GM18526 (cell line): ENCODE measurements around the gene SNCB.

Source experiments
- POLR2A ChIP-seq: IDR thresholded peaks from 3 replicates; pipeline ENCODE4 v1.6.1; 2011; ENCODE audit not compliant: insufficient read length; ENCODE audit errors: extremely low read depth

SNCB gene

DNA sequence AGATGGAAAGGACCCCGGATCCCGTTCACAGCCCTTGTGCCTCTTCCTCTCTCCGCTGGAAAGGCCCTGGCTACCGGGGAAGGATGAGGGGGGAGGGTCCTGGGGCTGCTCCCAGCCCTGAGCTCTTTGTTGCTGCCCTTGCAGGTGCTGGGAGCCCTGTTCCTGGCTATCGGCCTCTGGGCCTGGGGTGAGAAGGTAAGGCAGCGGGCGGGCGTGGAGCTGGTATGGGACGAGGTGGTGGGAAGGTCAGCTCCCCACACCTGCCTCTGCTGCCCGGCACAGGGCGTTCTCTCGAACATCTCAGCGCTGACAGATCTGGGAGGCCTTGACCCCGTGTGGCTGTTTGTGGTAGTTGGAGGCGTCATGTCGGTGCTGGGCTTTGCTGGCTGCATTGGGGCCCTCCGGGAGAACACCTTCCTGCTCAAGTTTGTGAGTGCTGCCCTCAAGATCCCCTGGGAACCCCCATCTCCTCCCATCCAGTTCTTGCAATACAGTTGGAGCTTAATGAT is 21.2 kb upstream of the SNCB start:
- TF ChIP-seq POLR2A: no peak

DNA sequence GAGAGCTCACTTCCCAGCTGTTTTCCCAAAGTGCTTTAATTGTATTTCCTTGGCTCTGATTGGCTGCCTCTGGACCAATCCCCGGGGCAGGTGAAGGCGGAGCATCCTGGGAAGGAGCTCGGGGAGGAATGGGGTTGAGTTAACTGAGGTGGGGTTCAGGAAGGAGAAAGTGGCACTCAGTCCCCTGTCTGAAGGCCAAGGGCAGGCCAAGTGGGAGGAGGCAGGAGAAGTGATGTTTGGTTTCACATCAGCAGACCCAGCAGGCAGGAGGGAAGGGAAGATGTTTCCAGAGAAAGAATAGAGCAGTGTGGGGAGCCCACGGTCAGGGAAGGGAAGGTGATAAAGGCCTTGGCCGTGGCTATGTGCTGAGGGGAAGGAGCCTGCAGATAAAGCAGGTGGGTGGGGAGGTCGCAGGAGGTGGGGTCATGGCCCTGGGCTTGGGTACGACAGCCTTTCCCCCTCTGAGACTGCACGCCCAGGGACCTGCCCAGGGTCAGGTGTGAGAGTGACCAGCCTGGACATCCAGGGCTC is 20.1 kb upstream of the SNCB start:
- no peak for TF ChIP-seq POLR2A

DNA sequence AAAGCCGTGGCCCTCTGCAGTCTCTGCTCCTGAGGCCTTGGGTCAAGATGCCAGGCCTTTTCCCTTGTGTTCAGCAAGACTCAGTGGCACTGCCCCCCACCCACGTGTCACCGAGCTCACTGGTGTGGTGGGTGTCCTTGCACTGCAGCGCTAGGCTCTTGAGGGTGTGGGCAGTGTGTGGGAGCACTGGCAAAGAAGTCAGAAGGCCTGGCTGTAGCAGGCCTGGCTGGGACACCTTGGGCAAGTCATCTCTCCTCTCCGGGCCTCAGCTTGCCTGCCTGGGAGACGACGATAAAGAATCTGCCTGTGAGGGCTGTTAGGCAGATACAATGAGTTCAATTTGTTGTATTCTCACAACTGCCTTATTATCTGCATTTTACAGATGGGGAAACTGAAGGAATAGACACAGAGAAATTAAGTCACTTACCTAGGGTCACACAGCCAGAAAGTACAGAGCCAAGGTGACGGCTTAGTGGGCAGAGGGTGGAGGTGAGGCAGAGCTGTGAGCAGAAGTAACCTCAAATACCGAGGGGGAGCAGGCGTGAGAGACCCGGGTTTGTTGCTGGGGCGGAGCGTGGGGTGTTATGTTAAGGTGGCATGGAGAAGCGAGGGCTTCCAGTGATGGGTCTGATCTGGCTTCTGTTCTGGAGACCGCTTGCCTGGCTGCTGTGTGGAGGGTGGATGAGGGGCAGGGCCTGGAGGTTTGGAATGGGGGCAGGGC is 18.3 kb upstream of the SNCB start:
- no peak for TF ChIP-seq POLR2A

DNA sequence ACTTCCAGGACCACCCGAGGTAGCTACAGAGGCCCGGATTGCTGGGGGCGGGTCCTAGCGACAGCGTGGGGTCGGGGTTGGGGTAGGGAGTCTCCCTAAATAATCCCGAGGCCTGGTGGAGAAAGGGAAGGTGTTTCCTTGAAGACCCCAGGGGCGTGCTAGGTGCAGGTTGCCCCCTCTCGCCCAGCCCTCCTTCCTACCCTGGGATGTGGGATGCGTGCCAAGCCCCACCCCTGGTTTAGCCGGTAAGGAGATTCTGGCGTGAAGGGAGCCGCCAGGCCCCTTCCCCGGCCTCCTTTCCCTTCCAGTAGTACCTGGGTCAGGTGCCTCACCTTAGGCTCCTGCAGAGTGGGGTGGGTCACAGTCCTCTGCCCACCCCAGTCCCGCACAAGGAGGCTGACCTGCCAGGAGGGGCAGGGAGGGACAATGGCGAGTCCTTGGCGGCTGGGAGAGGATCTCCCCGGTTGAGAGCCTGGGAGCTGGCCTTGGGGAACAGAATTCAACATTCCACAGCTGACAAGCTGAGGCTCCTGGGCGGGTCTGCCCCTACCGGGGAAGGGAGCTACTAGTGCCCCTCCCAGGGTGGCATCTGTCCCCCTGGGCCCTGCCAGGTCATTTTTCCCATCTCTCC is 17.6 kb upstream of the SNCB start:
- no peak for TF ChIP-seq POLR2A

DNA sequence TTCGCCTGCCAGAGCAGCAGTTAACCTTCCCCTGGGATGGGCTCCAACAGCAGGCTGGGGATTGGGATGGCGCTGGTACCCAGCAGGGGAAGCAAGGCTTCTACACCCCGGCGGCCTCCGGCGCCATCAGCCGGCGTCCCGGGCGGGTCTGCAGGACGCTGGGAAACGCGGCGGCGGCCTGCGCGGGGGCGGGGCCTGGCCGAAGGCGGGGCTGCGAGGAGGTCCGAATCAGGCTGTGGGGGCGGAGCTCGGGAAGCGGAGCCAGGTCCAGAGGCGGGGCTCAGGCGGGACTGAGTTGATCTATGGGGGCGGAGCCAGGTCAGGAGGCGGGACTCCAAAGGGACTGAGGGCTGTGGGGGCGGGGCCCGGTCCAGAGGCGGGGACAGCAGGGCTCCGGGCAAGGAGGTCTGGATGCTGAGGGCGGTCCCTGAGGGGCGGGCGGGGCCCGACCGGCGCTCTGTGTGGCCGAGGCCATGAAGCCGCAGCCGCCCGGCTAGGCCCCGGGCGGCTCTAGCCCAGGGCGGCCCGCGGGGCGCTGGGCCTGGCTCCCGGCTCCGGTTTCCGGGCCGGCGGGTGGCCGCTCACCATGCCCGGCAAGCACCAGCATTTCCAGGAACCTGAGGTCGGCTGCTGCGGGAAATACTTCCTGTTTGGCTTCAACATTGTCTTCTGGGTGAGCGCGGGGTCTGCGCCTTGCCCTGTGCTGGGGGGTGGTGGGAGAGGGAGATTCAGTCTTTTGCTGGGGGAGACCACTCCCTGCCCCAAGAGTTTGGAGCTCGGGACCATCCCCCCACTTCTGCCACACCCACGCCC is 16.9 kb upstream of the SNCB start, which contains the start of gene TSPAN17:
Gene TSPAN17, plus strand, starts transcription at position 455 of the 813 bp plus-strand sequence. Its CDS starts 132 bp downstream, at position 587.
- peak; percentile 94 for TF ChIP-seq POLR2A

DNA sequence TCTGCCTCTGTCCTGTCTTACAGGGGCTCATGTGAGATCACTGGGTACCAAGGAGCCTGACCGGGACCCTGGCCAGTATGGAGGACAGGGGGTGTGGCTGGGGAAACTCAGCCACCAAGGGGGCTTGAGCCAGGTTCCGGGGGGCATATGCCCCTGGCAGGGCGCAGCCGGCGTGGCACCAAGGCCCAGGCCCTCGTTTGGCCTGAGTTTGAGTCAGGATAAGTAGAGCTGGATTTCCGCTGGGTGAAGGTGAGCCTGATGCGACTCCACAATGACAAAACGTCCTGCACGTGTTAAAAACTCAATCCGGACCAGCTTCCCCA is 16.3 kb upstream of the SNCB start:
- TF ChIP-seq POLR2A: no peak

DNA sequence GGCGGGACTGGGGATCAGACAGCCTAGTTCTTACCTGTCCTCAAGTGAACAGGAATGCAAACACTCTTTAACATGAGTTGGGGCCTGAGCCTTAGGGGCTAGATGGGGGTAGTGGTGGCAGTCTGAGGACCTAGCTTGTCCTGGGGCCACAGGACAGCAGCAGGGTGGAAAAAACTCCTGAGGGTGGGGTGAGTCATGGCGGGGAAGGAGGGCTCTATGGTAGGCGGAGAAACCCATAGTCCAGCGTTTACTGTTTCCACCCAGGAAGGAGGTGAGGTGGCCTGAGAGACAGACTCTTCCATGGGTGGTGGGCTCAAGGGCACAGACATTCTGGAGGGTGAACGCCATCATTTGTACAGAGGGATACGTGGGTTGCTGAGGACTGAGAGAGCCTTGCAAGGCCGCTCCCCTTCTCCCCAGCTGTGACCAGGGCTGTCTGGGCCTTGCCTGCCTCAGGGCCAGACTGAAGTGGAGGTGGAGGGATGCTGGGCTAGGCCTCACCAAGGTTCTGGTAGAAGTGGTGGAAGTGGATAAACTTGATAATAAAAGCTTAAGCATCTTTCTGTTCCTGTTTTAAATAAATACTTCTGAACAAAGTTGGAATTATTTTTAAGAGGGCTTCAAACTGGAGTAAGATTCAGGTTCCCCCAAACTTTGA is 15.8 kb upstream of the SNCB start:
- TF ChIP-seq POLR2A: no peak

DNA sequence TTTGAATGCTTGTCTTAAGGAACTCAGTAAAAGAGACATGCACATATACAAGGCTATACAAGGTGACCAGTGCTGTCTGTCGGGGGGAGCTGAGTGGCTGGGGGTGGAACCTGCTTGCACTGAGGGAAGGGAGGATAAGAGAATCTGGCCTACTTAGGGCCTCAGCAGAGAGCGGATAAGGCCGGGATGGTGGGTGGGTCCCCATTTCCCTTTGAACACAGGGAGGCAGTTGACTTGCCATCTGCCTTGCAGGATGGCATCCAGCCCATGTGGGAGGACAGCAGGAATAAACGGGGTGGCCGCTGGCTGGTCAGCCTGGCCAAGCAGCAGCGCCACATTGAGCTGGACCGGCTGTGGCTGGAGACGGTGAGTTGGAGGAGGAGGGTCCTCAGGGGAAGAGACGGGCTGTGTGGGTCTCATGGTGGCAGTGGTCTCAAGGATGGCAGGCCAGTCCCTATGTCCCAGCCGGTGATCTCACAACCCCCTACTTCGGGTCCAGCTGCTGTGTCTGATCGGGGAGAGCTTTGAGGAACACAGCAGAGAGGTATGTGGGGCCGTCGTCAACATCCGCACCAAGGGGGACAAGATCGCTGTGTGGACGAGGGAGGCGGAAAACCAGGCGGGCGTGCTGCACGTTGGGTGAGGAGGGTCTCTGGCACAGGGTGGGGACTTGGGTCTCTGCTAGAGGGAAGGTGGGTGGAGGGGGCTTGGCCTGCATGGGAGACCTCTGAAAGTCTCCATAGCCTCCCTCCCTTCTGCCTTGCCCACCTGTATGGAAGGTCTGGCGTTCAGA is 14.7 kb upstream of the SNCB start:
- TF ChIP-seq POLR2A: no peak

DNA sequence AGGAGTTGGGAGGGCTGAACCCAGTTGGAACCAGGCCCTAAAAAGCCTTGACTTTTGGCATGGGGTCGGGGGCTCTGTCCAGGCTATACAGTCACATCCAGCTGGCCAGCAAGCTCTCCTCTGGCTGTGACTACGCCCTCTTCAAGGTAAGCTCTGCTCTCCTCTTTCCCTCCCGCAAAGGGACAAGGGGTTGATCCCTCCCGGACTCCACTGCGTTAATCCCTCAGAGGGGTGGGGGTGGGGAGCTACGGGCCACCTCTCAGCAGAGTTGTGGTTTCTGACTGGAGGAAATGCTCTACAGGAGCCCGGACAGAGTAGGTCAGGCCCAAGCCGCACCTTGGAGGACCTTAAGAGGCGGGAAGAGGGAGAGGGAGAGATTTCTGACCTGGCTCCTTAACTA is 14.0 kb upstream of the SNCB start:
- TF ChIP-seq POLR2A: no peak

DNA sequence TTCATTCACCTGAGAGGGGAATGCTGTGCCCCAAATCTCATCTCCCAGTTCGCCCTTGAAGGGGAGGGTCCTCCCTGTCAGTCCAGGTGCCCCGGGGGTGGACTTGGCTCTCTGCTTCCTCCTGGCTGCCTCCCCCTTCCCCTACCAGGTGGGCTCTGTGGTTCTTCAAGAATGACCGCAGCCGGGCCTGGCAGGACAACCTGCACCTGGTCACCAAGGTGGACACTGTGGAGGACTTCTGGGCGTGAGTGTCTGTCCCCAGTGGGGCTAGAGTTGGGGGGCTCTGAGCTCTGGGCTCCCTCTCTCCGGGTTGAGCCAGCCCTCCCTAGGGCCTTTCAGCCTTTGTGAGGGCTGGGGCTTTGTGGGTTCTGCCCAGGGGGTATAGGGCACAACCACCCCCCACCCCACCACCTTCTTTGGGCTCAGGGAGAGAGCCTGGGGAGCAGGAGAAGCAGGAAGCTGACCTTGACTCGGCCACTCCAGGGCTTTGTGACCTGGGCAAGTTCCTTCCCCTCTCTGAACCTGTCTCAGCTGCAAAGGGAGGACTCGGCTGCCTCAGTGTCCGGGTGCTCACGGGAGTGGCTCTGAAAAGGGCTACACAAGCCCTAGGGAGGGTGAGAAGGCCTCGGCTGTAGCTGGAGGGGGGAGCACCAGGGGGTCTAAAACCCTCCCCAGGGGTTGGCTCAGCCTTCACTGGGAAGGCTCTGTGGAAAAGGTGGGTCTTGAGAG is 13.3 kb upstream of the SNCB start:
- TF ChIP-seq POLR2A: no peak

DNA sequence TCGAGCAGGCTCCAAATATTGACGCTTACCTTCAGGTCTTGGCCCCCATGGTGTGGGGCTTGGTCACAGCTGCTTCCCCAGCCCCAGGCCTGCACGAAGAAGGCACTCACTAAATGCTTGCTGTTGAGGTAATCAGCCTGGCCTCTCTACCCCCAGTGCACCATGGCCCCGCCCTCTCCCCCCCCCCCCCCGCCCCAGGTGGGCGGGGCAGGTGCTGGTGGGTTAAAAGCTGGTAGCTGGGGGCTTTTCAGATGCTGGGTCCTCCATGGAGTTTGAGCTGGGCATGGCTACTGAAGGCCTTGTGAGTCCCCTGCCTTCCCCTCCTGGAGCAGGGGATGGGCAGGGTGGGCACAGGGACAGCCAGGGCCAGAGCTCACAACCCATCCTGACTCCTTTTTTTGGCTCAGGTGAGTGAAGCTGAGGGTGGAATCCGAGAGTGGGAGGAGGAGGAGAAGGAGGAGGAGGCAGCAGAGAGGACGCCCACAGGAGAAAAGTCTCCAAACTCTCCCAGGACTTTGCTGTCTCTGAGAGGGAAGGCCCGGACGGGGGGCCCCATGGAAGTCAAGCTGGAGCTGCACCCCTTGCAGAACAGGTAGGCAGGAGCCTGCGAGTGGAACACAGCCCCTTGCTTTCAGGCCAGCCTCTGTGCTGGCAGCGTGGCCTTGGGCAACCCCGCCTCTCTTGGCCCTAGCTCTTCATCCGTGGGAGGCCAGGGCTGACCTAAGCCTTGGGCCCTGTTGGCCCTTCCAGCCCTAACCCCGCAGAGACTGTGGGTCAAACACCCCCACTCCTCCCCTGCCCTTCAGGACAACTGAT is 12.5 kb upstream of the SNCB start:
- TF ChIP-seq POLR2A: no peak

DNA sequence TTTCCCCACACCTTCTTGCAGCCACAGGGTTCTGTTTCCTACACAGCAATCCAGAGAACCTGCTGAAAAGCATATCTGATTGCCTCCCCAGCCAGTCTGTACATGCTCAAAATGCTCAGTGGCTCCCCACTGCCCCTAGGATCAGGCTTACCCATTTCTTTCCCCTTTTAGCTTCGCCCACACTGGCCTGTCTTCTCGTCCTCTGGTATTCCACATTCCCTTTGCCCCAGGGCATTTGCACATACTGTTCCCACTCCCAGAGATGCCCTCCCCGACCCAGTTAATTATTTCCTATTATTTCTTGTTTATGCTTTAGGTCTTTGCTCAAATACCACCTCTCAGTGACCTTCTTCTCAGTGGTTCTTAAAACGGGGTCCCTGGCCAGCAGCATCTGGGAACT is 10.3 kb upstream of the SNCB start:
- no peak for TF ChIP-seq POLR2A

DNA sequence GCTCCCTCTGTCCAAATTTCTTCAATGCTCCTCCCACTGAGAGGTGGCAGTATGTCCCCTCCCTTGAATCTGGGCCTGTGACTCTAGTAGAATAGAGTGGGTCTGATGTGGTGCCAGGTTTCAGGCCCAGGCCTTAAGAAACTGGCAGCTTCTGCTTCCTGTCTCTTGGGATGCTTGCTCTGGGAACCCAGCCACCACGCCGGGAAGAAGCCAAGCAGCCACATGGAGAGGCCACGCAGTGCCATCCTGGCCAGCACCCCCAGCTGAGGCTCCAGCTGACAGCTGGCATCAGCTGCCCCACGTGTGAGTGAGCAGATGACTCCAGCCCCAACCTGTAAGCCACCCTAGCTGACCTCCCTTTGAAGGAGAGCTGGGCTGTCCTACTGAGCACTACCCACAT is 9.6 kb upstream of the SNCB start:
- TF ChIP-seq POLR2A: no peak
